Fibroblast of skin of left biceps (primary cell): ENCODE data around the gene CCR6.
"Not testable (repeated sequence)": the region's sequence is repeated elsewhere in the genome, so short reads cannot be mapped to it uniquely, and the experiment has no call there.

Experiments used
- DNase-seq, 2 experiments: peaks; one replicate each; pipeline ENCODE4 v3.0.0-alpha.2; 2013; ENCODE audit warnings: low read depth in 2 of 2

CCR6 gene

DNA sequence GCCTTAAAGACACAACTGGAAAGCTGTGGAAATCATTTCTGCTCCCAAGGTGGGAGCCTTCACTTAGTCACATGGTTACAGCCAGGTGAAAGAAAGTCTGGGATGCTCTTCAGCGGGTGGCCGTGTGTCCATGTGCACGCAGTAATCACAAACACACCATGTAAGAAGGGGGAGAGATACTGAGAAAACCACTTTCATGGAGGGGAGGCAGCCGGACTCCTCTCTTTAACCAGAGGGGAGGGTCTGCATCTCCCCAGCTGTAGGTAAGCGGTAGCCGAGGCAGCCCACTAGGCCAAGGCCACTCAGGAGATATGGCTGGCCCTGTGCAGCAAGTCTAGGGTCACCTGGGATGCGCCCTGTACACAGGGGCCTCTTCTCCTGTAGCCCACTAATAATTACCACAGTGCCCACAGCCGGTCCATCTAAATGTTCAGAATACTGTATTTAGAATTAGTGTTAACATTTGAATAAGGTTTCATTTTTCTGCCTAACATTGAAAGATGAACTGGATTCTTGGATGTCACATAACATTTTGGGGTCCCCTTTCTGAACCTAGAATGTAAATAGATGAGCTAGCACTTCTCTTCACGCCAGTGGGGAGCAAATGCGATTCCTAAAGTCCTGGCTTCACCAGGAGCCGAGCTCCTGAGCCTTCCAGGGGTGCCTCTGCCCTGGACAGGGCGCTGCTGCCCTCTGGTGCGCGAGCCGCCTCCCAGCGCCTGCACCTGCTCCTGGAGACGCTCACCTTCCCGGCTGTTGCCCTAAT, 19.0 kb downstream of the CCR6 start:
- DNase-seq, result no peak

DNA sequence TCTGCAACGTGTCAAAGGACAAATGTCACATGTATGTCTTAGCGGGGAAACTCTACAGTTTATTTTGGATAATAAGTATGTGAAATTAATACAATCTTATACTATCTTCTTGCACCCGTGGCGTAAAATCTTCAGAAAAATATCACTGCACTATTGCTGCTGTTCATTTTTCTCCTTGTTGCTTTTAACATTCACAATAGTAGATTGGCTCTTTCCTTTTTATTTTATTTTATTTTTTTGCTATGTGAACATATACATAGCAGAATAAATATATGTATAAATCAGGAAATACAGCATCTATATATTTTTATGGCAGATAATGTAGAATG, 19.5 kb downstream of the CCR6 start:
- no peak for DNase-seq

DNA sequence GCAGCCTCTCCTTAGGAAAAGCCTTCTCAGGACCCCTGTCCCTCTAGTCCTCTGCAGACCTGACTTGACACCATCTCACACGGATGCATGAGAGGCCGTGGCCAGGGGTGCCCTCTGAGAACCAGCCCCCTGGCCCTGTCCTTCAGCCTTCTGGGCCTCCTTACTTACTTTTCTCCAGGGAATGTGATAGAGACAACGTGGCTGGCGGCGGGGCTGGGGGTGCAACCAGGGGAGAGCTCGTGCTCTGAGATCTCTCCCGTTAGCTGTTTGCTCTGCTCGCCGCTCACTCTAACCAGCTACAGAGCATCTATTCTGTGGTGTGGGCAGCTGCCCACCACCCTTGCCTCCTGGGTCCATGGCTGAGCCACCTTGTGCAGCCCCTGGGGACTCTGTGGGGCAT, 20.1 kb downstream of the CCR6 start:
- no peak for DNase-seq

DNA sequence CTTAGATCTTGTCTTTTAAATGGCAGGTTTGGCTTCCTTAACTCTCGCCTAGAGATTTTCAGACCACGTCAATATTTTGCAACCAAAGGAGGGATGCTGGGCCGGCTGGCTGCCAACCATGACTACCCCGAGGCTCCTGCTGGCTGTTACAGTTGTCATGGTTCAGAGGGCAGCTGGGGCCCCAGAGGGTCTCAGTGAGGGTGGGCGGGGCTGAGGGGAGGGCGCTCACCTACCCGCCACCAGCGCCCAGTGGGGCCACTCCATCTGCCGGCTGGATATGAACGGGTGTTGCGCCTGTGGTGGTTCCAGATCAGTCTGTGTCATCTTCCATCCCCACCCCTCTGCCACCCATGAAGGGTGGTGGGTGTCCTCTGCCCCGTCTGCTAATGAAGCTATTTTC, 22.6 kb downstream of the CCR6 start:
- no peak for DNase-seq

DNA sequence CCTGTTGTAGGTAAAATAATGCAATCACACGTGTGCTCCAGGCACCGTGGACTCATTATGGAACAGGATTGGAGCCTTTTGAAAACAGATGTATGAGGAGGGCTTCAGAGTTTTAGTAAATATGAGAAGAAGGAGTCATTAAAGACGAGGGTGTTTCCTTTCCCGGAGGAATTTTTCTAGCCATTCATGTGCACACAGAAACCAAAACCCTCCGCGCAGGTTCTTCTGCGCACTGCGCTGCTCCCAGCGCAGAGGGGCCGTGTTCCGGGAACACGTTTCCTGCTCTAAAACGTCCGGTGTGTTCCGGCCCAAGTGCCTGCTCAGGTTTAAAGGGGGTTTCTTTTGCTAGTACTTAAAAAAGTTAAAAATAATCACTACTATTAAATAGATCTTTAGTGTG, 23.2 kb downstream of the CCR6 start:
- no peak for DNase-seq

DNA sequence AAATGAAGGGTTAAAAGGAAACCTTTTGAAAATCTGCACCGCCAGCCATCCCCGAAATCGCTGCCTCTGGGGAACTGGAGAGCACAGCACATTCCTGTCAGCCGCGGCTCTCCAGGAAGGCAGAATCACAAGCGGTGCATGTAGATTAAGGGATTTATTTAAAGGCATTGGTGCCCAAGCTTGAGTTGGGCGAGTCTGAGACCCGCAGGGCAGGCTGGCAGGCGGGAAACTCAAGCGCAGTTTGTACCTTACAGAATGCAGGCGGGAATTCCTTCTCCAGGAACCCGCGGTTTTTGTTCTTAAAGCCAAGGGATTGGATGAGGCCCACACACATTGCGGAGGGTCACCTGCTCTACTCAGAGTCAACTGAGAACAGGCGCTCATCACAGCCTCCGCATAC, 24.1 kb downstream of the CCR6 start:
- DNase-seq, result no peak

DNA sequence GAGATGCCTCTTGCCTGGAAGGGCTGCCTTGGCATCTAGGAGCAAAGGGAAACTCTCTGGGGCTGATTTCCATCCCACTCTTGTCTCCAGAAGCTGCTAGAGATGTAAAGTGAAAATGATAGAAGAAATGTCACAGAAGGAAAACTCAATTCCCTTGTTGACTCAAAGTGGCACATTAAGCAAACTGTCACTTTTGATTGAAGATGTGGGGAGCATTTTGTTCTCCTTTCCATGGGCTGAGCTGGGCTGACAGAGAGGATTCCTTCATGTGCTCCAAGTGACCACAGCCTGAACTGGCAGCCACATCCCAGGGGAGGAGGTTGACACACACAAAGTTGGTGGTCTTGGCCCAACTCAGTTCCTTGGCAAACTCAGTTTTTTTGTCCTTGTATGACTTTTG, 25.1 kb downstream of the CCR6 start:
- DNase-seq, result no peak

DNA sequence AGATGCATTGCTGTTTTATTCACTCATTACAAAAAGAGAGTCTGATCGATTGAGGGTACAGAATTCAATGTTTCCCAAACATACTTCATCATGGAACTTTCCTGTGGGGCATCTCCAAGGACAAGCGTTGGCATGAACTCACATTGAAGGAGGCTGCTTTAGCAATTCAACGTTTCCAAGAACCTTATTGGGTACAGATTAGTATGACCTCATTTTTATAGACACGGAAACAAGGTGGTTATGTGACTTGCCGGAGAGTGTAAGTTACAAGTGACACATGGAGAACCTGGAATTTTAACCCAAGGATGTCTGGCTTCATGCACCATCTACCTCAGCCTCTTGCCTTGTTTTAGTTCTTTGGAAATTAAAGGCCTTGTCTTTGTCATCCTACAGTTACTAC, 26.1 kb downstream of the CCR6 start:
- no peak for DNase-seq

DNA sequence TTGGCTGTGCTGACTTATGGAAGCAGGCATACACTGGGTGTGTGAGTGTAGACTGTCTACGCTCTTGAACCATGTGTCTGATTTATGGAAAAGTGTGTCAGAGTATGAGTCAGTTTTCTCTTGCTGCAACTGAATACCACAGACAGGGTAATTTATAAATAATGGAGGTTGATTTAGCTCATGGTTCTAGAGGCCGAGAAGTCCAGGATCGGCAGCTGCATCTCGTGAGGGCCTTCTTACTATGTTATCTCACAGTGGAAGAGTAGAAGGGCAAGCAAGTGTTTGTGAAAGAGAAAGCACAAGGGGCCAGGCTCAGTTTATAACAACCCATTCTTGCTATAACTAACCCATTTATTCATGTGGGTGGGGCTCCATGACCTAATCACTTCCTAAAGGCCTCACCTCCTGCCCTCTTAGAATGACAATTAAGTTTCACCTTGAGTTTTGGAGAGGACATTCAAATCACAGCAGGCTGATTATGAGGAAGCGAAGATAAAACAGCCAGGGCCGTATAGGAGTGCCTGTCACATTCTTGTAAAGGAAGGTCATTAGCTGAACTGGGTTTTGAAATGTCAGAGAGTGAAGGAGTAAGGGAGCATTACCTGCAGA, 28.1 kb downstream of the CCR6 start:
- DNase-seq, result no peak

DNA sequence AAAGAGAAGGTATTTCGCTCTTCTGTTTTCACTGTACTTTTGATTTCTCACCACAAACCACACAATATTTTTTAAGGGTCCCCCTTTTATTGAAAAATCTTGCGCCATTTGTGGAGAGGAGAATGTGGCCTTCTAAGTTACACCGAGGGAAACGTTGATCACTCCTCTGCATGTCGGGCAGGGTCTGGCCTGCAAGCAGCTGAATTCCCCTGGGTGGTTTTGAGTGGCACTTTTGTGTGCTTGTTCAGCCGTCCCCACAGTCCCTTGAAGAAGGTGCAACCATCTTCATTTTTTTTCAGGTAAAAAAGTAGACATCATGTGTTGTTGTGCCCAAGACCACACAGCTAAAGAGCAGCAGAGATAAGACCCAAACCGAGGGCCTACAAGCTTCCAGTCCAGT, 28.8 kb downstream of the CCR6 start:
- no peak for DNase-seq

DNA sequence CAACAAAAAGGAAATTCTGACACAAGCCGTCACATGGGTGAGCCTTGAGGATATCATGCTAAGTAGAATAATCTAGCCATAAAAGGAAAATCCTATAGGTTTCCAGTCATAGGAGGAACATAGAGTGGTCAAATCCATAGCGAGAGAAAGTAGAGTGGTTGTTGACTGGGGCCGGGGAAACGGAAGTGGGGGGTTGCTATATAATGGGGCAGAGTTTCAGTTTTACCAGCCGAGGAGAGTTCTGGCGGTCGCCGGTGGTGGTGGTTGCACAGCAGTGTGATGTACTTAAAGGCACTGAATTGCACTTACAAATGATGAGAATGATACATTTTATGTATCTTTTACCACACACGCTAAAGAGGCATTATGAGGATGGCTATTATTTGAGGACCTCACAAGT, 30.0 kb downstream of the CCR6 start:
- DNase-seq, result no peak

DNA sequence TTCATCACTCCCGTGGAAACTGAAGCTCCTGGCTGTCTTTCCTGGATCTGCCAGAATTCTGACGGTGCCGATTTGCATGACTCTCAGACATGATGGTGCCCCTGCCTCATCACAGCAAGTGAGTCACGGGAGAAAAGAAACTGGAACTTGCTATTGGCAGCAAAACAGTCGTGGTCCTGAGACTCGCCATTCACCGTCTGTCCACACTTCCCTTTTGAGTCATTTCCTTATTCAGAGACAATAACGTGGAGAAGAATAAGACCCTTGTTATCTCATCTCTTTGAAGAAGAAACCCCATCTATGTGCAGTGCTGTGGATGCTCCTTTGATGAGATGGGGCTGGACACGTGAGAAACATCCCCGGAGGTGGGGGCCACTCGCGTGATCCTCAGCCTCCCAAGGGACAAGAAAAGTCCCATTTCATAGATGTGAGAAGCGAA, 30.6 kb downstream of the CCR6 start:
- no peak for DNase-seq

DNA sequence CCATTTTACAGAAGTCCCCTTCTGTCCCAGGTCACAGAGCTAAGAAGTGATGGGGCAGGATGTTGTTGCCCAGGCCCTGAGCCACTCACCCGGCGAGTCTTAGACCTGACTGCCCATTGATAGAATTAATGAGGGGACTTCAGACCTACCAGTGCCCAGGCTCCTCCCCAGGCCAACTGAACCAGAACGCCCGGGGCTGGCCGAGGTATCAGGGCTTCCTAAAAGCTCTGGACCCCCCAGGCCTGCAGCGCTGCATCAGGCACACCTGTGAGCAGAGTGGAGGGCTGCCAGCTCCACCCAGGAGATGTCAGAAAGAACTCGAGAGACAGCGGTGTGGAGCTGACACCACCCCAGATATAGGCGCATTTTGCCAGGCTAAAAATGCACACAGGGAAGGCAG, 31.4 kb downstream of the CCR6 start:
- DNase-seq, result no peak

DNA sequence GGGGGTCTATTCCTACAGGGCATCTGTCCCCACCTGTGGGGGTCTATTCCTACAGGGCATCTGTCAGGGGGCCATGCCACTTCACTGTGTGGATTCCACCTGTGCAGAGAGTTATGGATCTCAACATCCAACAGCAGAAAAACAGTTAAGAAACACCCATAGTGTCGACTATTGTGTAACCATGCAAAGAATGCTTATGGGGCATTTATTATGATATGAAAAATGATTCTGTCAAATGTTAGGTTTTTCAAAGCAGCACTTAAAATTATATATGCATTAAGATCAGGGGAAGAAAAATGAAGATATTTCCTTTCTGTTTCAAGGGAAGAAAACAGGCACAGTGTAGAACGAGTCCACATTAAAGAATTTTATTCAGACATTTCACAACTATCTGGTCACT, 32.0 kb downstream of the CCR6 start:
- DNase-seq, result no peak

DNA sequence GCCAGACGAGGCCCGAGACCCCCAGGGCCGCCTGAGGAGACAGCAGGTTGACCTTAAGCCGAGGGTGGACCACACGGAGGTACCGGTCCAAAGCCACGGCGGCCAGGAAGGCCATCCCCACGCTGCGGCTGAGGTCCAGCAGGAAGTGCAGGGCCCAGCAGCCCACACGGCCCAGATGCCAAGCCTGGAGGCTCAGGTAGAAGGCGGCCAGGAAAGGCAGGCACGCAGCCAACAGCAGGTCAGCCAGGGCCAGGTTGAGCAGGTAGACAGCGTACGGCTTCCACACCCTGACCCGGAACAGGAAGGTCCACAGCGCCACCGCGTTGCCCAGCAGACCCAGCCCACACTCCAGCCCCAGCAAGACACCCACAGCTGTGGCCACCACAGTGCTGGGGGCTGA, 34.5 kb downstream of the CCR6 start:
- DNase-seq, result no peak

DNA sequence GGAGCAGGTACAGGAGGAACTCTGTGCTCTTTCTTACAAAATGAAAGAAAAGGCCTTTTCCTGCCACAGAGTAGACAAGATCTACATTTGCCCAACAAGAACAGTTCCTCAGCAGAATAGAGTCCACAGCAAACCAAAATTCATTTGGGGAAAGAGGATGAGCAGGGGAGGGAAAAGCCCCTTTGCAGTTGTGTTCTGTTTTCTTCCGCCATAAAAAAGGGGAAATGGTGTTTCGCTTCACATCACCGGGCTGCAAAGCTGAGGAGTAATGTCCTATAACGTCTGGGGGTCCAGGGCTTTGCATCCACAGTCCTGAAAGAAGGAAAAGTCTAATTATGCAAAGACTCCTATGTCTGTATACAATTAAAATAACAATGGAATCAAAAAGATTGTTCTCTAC, 35.0 kb downstream of the CCR6 start, which contains the start of gene GPR31:
GPR31 (minus strand) TSS at position 118 of the 400 bp plus-strand sequence. CDS start 149 bp downstream, outside the sequence.
- DNase-seq, result no peak

DNA sequence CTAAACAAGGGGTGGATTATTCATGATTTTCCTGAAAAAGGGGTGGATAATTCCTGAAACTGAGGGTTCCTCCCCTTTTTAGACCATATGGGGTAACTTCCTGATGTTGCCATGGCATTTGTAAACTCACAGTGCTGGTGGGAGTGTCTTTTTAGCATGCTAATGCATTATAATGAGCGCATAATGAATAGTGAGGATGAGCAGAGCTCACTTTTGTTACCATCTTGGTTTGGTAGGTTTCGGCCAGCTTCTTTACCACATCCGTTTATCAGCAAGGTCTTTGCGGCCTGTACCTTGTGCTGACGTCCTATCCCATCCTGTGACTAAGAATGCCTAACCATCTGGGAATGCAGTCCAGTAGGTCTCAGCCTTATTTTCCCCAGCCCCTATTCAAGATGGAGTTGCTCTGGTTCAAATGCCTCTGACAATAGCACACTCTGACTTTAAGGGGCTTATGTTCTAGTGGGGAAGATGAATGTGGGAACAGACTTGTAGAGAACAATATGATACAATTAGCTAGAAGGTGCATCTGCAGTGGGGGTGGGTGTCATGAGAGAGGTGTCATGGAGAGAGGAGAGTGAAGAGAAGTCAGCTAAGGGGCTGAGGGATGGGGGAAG, 39.1 kb downstream of the CCR6 start:
- no peak for DNase-seq

DNA sequence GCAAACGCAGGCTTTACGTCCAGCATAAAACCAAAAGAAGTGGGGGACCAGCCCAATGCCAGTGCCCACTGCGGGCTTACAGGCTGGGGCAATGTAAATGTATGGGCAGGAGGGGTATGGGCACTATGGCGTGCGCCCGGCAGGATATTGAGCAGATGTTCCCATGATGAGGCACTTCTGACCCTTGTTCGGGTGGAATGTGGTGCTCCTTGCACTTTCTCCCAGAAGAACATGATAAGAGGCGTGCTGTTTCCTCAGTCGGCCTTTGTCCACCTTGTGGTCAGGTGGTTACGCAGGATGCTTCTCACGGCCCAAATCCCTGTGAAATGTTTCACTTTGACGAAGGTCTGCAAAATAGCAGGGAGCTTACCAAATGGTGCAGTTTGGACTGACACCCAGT, 39.7 kb downstream of the CCR6 start:
- no peak for DNase-seq

DNA sequence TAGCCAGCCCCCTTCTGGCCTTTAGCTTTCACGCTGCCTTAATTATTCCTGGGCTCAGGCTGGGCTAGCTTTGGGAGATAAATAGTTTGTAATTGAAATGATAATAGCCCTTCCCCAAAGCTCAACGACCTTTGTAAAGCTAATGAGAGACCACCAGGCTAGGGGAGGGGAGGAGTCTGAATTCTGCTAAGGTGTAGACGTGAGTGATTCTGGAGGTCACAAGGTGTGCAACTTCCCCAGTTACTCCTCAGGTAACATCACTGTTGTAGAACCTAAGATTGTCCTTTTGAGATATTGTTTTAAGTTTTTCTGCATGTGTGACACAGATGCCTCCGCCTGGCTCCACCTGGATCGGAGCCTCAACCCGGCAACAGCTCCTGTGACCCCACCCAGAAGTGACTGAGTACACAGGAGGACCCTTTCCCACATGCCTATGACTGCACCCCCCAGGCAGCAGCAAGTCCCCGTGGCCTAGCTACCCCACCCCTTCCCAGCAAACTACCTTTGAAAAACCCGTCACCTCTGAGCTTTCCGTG, 40.6 kb downstream of the CCR6 start:
- DNase-seq, result no peak

DNA sequence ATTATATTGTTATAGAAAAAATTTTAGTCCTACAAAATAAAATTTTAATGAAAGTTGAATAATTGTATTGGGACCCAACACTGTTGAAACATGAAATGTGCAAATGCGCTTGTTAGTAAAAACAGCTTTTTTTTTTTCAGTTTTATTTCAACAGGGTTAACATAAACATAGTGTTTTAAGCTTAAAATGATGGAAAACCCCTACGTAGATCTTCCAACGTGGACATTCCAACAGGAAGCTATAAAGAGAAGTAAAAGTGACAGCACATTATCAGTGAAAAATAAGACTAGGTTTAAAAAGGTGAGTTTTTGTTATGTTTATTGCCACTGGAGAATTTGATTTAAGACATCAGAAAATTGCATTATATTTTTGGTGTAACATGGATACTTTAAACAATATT, 41.4 kb downstream of the CCR6 start:
- DNase-seq, result no peak

DNA sequence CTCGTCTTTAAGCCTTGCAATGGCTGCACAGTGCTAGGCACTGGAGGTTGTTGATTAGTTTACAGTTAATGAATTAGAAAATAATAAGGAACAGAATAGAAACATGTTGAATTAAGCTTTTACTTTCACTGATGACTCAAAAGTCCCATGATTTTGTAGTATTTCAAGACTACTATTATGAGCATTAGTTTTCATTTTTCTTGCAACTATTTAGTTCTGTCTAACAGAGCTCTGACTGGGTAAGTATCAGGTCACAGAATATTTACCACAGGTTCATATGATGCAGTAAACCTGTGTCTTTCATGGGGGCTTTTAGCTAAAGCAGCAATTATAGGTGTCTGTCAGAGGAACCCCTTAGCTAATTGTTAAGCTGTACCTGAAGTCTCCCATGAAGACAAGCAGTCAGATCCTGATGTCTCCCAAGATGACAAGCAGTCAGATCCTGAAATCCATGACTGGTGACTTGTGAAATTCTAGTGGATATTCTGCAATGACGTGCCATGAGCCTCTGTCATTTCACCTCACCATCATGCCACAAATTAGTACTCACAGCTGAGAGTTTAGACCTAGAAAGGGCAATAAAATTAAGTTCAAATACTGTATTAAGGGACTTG, 43.1 kb downstream of the CCR6 start:
- DNase-seq, result no peak

DNA sequence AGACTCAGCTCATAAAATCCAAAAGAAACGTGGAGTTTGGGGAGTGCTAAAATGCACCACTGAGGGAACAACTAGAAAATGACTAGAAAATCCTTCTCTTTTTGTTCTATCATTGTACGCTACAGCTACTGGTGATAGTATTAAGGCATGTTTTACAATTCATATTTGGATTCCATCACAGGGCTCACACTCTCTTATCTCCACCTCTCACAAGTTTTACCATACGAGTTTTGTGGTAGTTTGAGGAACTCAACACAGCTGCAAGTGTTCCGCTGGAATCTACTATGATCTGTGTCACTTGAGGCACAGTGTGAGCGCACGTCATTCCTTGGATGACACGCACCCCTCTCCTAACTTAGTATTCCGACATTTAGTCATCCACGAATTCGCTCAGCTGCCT, 44.8 kb downstream of the CCR6 start:
- not testable (repeated sequence) for DNase-seq

DNA sequence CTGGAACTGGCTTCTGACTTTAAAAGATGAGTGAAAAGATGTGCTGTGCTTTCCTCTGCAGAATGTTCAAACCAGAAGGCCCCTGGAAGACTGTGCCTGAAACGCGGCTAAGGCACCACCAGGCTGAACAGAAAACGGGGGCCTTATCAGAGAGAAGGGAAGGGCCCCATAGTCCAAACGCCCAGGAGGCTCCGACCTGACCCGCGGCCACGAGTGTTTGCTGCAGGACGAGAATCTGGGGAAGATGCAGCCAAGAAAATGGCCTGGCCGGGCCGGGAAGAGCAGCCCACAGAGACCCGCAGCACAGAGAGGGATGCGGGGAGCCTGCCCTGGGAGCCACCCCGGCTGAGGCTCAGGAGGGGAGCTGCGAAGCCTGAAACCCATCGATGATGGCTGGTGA, 45.4 kb downstream of the CCR6 start:
- not testable (repeated sequence) for DNase-seq
